ENCODE data around the gene TGOLN2.
"Not testable (repeated sequence)": the region's sequence is repeated elsewhere in the genome, so short reads cannot be mapped to it uniquely, and the experiment has no call there.

The TGOLN2 gene

GRCh38 chr2:85344356-85344954 lies 16.7 kb upstream of the TGOLN2 start:
- no peak for TF ChIP-seq ZFX (IDR thresholded peaks at IDR 0.05; ENCODE audit: borderline replicate concordance)
- no peak overlapping the region for H3K27ac ChIP-seq

GRCh38 chr2:85343207-85343895 lies 15.6 kb upstream of the TGOLN2 start:
- not testable (repeated sequence) for H3K27ac ChIP-seq

- TF ChIP-seq CTCF (IDR thresholded peaks at IDR 0.05) (no peak), ZFX (IDR thresholded peaks at IDR 0.05; ENCODE audit: borderline replicate concordance) (no peak)
- no peak overlapping the region for H3K27ac ChIP-seq
Observed at GRCh38 chr2:85342156-85342555, 14.4 kb upstream of the TGOLN2 start.

- H3K27ac ChIP-seq = no peak overlapping the region
- TF ChIP-seq CTCF (IDR thresholded peaks at IDR 0.05) = no peak
- TF ChIP-seq ZFX (IDR thresholded peaks at IDR 0.05; ENCODE audit: borderline replicate concordance) = no peak
Observed at GRCh38 chr2:85341269-85342029, 13.7 kb upstream of the TGOLN2 start.

- TF ChIP-seq ZFX (IDR thresholded peaks at IDR 0.05; ENCODE audit: borderline replicate concordance) = no peak
- TF ChIP-seq CTCF (IDR thresholded peaks at IDR 0.05) = no peak
- H3K27ac ChIP-seq = no peak overlapping the region
Observed at GRCh38 chr2:85340034-85340892, 12.5 kb upstream of the TGOLN2 start.

- TF ChIP-seq CTCF (IDR thresholded peaks at IDR 0.05) (no peak), ZFX (IDR thresholded peaks at IDR 0.05; ENCODE audit: borderline replicate concordance) (no peak)
- H3K27ac ChIP-seq = no peak overlapping the region
Observed at GRCh38 chr2:85334928-85335327, 7.1 kb upstream of the TGOLN2 start.

- H3K27ac ChIP-seq = not testable (repeated sequence)
Observed at GRCh38 chr2:85333877-85334276, 6.1 kb upstream of the TGOLN2 start.

- TF ChIP-seq CTCF (IDR thresholded peaks at IDR 0.05) (no peak), ZFX (IDR thresholded peaks at IDR 0.05; ENCODE audit: borderline replicate concordance) (no peak)
- no peak overlapping the region for H3K27ac ChIP-seq
Observed at GRCh38 chr2:85330839-85331636, 3.2 kb upstream of the TGOLN2 start.

- not testable (repeated sequence) for H3K27ac ChIP-seq
Observed at GRCh38 chr2:85329701-85330100, 1.9 kb upstream of the TGOLN2 start.
